ENCODE results near the gene OTOF. TPM values are rescaled to one million over a fixed set of nuclear protein-coding genes. Genes with fewer than 3 reads are reported as not detected.
A peak's percentile ranks its signal among the peaks of the same experiment; 100 is the strongest.

Gene OTOF
- total RNA-seq, 2 donors from 2014 or later: 0.26 TPM; not detected in 1

DNA sequence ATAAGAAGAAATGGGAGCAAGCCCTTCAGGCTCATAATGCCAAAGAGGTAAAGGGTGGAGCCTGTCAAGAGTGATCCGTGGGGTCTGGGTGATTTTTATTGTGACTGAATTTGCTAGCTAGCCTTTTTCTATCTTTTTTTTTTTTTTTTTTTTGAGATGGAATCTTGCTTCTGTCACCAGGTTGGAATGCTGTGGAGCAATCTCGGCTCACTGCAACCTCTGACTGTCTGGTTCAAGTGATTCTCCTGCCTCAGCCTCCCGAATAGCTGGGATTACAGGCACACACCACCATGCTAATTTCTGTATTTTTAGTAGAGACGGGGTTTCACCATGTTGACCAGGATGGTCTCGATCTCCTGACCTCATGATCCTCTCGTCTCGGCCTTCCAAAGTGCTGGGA, 47.1 kb downstream of the OTOF start:
- no peaks in the 10 kb centered on the region for H3K27me3 ChIP-seq
- ATAC-seq (no peak), DNase-seq (no peak)
- H3K27ac ChIP-seq: no peak overlapping the region
- no peak for TF ChIP-seq POLR2A (IDR thresholded peaks at IDR 0.05)
- TF ChIP-seq, protein P1, sequence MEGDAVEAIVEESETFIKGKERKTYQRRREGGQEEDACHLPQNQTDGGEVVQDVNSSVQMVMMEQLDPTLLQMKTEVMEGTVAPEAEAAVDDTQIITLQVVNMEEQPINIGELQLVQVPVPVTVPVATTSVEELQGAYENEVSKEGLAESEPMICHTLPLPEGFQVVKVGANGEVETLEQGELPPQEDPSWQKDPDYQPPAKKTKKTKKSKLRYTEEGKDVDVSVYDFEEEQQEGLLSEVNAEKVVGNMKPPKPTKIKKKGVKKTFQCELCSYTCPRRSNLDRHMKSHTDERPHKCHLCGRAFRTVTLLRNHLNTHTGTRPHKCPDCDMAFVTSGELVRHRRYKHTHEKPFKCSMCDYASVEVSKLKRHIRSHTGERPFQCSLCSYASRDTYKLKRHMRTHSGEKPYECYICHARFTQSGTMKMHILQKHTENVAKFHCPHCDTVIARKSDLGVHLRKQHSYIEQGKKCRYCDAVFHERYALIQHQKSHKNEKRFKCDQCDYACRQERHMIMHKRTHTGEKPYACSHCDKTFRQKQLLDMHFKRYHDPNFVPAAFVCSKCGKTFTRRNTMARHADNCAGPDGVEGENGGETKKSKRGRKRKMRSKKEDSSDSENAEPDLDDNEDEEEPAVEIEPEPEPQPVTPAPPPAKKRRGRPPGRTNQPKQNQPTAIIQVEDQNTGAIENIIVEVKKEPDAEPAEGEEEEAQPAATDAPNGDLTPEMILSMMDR (IDR thresholded peaks at IDR 0.05): no peak
- intact Hi-C loops (cut with DNase I): no loop called here
- H3K9me3 ChIP-seq: no peaks in the 10 kb centered on the region
- no peak overlapping the region for H3K4me3 ChIP-seq
- 92 to 94% methylated on average over 7 of the region's 7 CpGs for WGBS, 2 donors
- no peaks in the 10 kb centered on the region for H3K36me3 ChIP-seq (replicated peaks in 1 of 2; ENCODE audit: insufficient read depth in 1 of 2, low read depth in 2 of 2)
- H3K4me1 ChIP-seq: no peaks in the 10 kb centered on the region

- H3K27ac ChIP-seq: no peak overlapping the region
- intact Hi-C loops (cut with DNase I): no loop called here
- no peak for ATAC-seq
Measured at GRCh38 chr2:26429779-26430578, 47.9 kb downstream of the OTOF start.

GRCh38 chr2:26428846-26429245, 49.1 kb downstream of the OTOF start:
- Histone ChIP-seq H3K27me3 (no peaks in the 10 kb centered on the region), H3K27ac (no peak overlapping the region), H3K9me3 (no peaks in the 10 kb centered on the region), H3K36me3 (replicated peaks in 1 of 2; ENCODE audit: insufficient read depth in 1 of 2, low read depth in 2 of 2) (no peaks in the 10 kb centered on the region), H3K4me3 (no peak overlapping the region), H3K4me1 (peaks cover 6% of the 10 kb centered on the region)
- TF ChIP-seq POLR2A (IDR thresholded peaks at IDR 0.05): no peak
- TF ChIP-seq, protein P1 (IDR thresholded peaks at IDR 0.05): no peak
- ATAC-seq (no peak), DNase-seq (no peak)
- 89 to 91% methylated on average over 2 of the region's 2 CpGs for WGBS, 2 donors
- intact Hi-C loops (cut with DNase I): no loop called here

More at GRCh38 chr2:26429779-26430578, 47.9 kb downstream of the OTOF start:
- Histone ChIP-seq H3K9me3 (no peaks in the 10 kb centered on the region), H3K4me1 (no peaks in the 10 kb centered on the region), H3K27me3 (no peaks in the 10 kb centered on the region), H3K36me3 (replicated peaks in 1 of 2; ENCODE audit: insufficient read depth in 1 of 2, low read depth in 2 of 2) (no peaks in the 10 kb centered on the region), H3K4me3 (no peak overlapping the region)
- TF ChIP-seq POLR2A (IDR thresholded peaks at IDR 0.05): no peak
- TF ChIP-seq, protein P1 (IDR thresholded peaks at IDR 0.05): no peak
- WGBS, 2 donors: 61 to 68% methylated on average over 7 to 8 of the region's 8 CpGs
- peak in 1 of 4 donors; percentile 35 for DNase-seq

- peak; percentile 62 for ATAC-seq
- peak; percentile 16 to 52 (median 28) for DNase-seq
- Histone ChIP-seq H3K4me3 (no peak overlapping the region), H3K9me3 (no peaks in the 10 kb centered on the region), H3K4me1 (peaks cover 8% of the 10 kb centered on the region), H3K27ac (peak overlapping the region in 1 of 4 donors; percentile 16), H3K36me3 (replicated peaks in 1 of 2; ENCODE audit: insufficient read depth in 1 of 2, low read depth in 2 of 2) (no peaks in the 10 kb centered on the region), H3K27me3 (no peaks in the 10 kb centered on the region)
- intact Hi-C loops (cut with DNase I): no loop called here
- 23 to 26% methylated on average over 3 of the region's 3 CpGs for WGBS, 2 donors
- TF ChIP-seq, protein P1 (IDR thresholded peaks at IDR 0.05): no peak
- TF ChIP-seq POLR2A (IDR thresholded peaks at IDR 0.05): no peak
Measured at GRCh38 chr2:26424221-26424620, 53.7 kb downstream of the OTOF start.

- Histone ChIP-seq H3K9me3 (no peaks in the 10 kb centered on the region), H3K4me1 (peaks cover 8% of the 10 kb centered on the region), H3K36me3 (replicated peaks in 1 of 2; ENCODE audit: insufficient read depth in 1 of 2, low read depth in 2 of 2) (no peaks in the 10 kb centered on the region), H3K27me3 (no peaks in the 10 kb centered on the region), H3K4me3 (no peak overlapping the region), H3K27ac (peak overlapping the region in 1 of 4 donors; percentile 16)
- WGBS, 2 donors: 41 to 59% methylated on average over 9 of the region's 9 CpGs
- peak; percentile 48 for ATAC-seq
- intact Hi-C loops (cut with DNase I): no loop called here
- no peak for TF ChIP-seq POLR2A (IDR thresholded peaks at IDR 0.05)
- TF ChIP-seq, protein P1 (IDR thresholded peaks at IDR 0.05): no peak
- peak in 2 of 4 donors; percentile 9 to 17 for DNase-seq
Measured at GRCh38 chr2:26423750-26424149, 54.2 kb downstream of the OTOF start.

Measured in body of pancreas (tissue), 4 donors.